Nephron progenitor cell (in vitro differentiated cells): ENCODE data around the gene GRK5.
"Not testable (repeated sequence)": the region's sequence is repeated elsewhere in the genome, so short reads cannot be mapped to it uniquely, and the experiment has no call there.

ENCODE experiments used
- DNase-seq: peaks from one replicate; pipeline ENCODE4 v3.0.0; 2021
- H3K27ac Mint-ChIP-seq: 2 replicates; pipeline ENCODE4 v1.8.0; 2021; ENCODE audit warnings: mild to moderate bottlenecking, moderate library complexity, mixed read lengths
- H3K27me3 Mint-ChIP-seq: 2 replicates; pipeline ENCODE4 v1.8.0; 2021; ENCODE audit warnings: mild to moderate bottlenecking, low read depth, mixed read lengths; ENCODE audit not compliant: poor library complexity
- H3K36me3 Mint-ChIP-seq: 2 replicates; pipeline ENCODE4 v1.8.0; 2021; ENCODE audit warnings: low read depth, mixed read lengths
- H3K4me1 Mint-ChIP-seq: 2 replicates; pipeline ENCODE4 v1.8.0; 2021; ENCODE audit warnings: mixed read lengths
- H3K4me3 Mint-ChIP-seq: 2 replicates; pipeline ENCODE4 v1.8.0; 2021; ENCODE audit warnings: mild to moderate bottlenecking, moderate library complexity, mixed read lengths
- H3K9me3 Mint-ChIP-seq: 2 replicates; pipeline ENCODE4 v1.8.0; 2021; ENCODE audit warnings: mild to moderate bottlenecking, moderate library complexity, mixed read lengths
- TF ChIP-seq, protein P1 (sequence below): fragments of 200-600 bp; sonication (generic); IDR thresholded peaks from 2 replicates; pipeline ENCODE4 v1.5.0; 2021; ENCODE audit warnings: antibody characterized with exemption

GRK5 gene

DNA sequence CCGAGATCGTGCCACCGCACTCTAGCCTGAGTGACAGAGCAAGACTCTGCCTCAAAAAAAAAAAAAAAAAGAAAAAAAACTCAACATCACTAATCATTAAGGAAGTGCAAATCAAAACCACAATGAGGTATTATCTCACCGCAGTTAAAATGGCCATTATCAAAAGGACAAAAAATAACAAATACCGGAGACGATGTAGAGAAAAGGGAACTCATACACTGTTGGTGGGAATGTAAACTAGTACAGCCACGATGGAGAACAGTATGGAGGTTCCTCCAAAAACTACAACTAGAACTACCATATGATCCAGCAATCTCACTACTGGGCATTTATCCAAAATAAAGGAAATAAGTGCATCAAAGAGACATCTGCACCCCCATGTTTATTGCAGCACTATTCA, 24.3 kb downstream of the GRK5 start:
- H3K27me3 Mint-ChIP-seq: peaks cover 4% of the 10 kb centered on the region
- H3K27ac Mint-ChIP-seq: no peak overlapping the region
- peaks cover 37% of the 10 kb centered on the region for H3K9me3 Mint-ChIP-seq
- peaks cover 58% of the 10 kb centered on the region for H3K36me3 Mint-ChIP-seq
- H3K4me1 Mint-ChIP-seq: peaks cover 50% of the 10 kb centered on the region
- no peak overlapping the region for H3K4me3 Mint-ChIP-seq
- TF ChIP-seq, protein P1, sequence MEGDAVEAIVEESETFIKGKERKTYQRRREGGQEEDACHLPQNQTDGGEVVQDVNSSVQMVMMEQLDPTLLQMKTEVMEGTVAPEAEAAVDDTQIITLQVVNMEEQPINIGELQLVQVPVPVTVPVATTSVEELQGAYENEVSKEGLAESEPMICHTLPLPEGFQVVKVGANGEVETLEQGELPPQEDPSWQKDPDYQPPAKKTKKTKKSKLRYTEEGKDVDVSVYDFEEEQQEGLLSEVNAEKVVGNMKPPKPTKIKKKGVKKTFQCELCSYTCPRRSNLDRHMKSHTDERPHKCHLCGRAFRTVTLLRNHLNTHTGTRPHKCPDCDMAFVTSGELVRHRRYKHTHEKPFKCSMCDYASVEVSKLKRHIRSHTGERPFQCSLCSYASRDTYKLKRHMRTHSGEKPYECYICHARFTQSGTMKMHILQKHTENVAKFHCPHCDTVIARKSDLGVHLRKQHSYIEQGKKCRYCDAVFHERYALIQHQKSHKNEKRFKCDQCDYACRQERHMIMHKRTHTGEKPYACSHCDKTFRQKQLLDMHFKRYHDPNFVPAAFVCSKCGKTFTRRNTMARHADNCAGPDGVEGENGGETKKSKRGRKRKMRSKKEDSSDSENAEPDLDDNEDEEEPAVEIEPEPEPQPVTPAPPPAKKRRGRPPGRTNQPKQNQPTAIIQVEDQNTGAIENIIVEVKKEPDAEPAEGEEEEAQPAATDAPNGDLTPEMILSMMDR: no peak
- DNase-seq: no peak

DNA sequence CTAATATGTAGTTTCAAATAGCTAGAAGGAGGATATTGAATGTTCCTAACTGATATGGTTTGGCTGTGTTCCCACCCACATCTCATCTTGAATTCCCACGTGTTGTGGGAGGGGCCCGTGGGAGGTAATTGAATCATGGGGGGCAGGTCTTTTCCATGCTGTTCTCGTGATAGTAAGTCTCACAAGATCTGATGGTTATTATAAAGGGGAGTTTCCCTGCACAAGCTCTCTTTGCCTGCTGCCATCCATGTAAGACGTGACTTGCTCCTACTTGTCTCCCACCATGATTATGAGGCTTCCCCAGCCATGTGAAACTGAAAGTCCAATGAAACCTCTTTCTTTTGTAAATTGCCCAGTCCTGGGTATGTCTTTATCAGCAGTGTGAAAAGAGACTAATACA, 25.1 kb downstream of the GRK5 start:
- not testable (repeated sequence) for H3K27me3 Mint-ChIP-seq, H3K27ac Mint-ChIP-seq
- peaks cover 58% of the 10 kb centered on the region for H3K4me1 Mint-ChIP-seq

DNA sequence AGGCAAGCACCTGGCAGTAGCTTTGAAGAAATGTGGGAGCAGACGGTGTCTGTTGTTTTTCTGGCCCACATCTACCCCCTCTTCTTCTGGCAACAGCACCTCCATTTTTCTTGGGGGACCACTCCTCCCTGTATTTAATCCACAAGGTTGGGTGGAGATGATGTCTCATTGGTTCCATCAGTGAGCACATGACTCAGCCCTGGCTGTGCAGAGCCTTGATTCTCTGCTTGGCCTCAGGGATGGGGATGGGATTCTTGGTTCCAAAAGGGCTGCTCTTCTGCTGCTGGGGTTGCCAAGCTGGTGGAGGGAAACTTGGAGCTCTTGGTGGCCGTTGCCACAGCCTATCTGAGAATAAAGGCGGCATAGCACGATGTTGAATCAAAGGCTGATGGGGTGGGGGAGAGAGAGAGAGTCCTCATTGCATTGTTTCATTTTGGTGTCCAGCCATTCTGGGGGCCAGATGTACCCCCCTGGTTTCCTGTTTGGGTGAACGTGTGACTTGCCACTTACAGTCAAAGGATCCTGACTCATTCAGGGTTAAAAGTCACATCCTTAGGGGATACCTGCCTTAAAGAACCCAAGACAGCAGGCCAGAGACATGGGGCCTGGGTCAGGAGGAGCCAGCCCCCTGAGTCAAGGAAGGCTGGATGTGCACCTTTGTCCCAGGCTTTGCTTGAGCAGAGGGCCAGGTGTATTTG, 25.9 kb downstream of the GRK5 start:
- TF ChIP-seq, protein P1: no peak
- H3K9me3 Mint-ChIP-seq: peaks cover 37% of the 10 kb centered on the region
- no peak overlapping the region for H3K4me3 Mint-ChIP-seq
- H3K27ac Mint-ChIP-seq: peak overlapping the region; percentile 47
- peaks cover 66% of the 10 kb centered on the region for H3K4me1 Mint-ChIP-seq
- H3K36me3 Mint-ChIP-seq: peaks cover 50% of the 10 kb centered on the region
- DNase-seq: no peak
- no peaks in the 10 kb centered on the region for H3K27me3 Mint-ChIP-seq

More for the DNA sequence above, 25.1 kb downstream of the GRK5 start:
- DNase-seq, H3K4me3 Mint-ChIP-seq: not testable (repeated sequence)
- peaks cover 56% of the 10 kb centered on the region for H3K36me3 Mint-ChIP-seq
- H3K9me3 Mint-ChIP-seq: peaks cover 37% of the 10 kb centered on the region

DNA sequence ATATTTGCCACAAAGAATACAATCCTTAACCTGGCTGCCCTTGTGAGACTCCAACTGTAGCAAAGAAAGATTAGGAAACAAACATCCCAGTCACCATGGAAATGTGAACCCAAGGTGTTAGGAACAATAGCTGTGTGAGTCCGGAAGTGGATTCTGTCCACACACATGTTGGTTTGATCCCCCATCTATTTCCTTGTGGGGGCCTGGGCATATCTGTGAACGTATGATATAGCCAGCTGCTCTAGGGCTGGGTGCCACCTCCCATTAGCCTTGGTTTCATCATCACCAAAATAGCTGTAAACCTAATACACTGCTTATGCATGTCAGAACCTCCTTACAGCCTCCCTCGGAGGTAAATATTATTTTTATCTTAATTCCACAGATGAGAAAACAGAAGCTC, 26.4 kb downstream of the GRK5 start:
- no peak overlapping the region for H3K4me3 Mint-ChIP-seq
- peaks cover 70% of the 10 kb centered on the region for H3K4me1 Mint-ChIP-seq

DNA sequence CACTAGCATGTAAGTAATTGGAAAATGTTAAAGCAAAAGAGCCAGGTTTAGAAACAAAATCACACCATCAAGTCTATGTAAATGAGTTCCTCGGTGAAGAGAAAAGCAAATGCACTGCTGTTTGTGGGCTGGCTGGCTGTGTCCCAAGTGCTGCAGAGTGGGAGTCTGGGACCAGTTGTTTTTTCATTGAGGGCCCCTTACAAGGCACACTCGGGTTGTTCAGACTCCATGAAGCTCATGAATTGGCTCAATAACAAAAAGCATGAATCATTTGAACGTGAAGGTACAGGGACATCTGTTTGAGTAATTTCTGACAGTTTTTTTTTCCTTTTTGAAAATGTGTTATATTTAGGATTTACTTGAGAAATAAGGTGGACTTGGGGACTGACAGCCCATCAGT, 28.0 kb downstream of the GRK5 start:
- Mint-ChIP-seq H3K9me3 (peaks cover 29% of the 10 kb centered on the region), H3K27ac (peak overlapping the region; percentile 95), H3K4me3 (peak overlapping the region; percentile 20), H3K27me3 (no peaks in the 10 kb centered on the region), H3K36me3 (peaks cover 31% of the 10 kb centered on the region), H3K4me1 (peaks cover 67% of the 10 kb centered on the region)
- no peak for DNase-seq
- TF ChIP-seq, protein P1: no peak

More for the DNA sequence above, 26.4 kb downstream of the GRK5 start:
- no peak for DNase-seq
- H3K36me3 Mint-ChIP-seq: peaks cover 45% of the 10 kb centered on the region
- H3K9me3 Mint-ChIP-seq: peaks cover 37% of the 10 kb centered on the region
- H3K27ac Mint-ChIP-seq: no peak overlapping the region
- TF ChIP-seq, protein P1: no peak
- no peaks in the 10 kb centered on the region for H3K27me3 Mint-ChIP-seq

DNA sequence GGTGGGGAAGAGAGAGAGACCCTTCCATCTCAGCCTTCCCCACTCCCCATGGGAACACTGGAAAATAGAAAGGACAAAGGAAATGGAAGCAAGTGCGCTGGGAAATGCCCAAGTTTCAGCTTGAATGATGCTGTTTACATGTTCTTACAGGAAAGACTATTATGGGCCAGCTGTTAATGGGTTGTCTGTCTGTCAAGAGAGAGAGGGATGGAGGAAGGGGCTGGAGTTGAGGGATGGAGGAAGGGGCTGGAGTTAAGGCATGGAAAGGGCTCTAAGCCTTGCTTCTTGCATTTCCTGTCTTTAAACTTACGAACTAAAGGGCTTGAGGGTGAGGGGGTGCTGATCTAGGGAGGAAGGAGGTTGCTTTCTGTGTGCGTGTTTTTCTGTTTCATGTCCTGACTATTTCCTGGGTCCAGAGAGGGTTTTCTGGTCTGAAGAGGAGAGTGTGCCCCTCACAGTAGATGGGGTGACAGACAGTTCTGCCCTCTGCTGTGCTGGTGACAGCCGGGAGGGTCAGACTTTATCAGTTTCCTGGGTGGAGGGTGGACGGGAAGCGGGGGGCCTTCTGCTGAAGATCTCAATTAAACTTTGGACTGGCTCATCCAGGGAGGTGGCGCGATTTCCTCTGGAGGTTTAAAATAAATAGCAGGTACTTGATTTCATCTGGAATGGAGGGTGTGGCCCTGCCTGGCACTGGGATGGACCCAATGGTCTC, 30.5 kb downstream of the GRK5 start:
- Mint-ChIP-seq H3K27me3 (no peaks in the 10 kb centered on the region), H3K27ac (peak overlapping the region; percentile 99)

More for the DNA sequence above, 30.5 kb downstream of the GRK5 start:
- Mint-ChIP-seq H3K4me1 (peaks cover 93% of the 10 kb centered on the region), H3K4me3 (peak overlapping the region; percentile 64), H3K36me3 (peaks cover 6% of the 10 kb centered on the region), H3K9me3 (peaks cover 4% of the 10 kb centered on the region)
- DNase-seq: no peak
- TF ChIP-seq, protein P1: no peak
